K562 (cell line): ENCODE data around the gene C15orf61. TPM values are rescaled to one million over a fixed set of nuclear protein-coding genes. Genes with fewer than 3 reads are reported as not detected.

Experiments
- ATAC-seq: fragments of 200-7000 bp; cut with Tn5 transposase; 3 replicates; pipeline ENCODE4 v1.9.1; 2020; ENCODE audit warnings: moderate library complexity
- BruUV-seq: library from RNA; stranded (reverse); fragments of 400-500 nt; replicated peaks from 2 replicates; lab custom pipeline; 2021; lab: Mats Ljungman, UMichigan
- CTCF ChIA-PET: fragments of 300-600 bp; formaldehyde crosslinking; extraction: SDS; loops from one replicate; lab custom pipeline; 2021; ENCODE audit warnings: low intra/inter-chr PET ratio; lab: Yijun Ruan, JAX
- POLR2A ChIA-PET: fragments of 300-600, 350-650 bp; sonication (Branson Sonifier 250); formaldehyde crosslinking; extraction: SDS; loops from one replicate; lab custom pipeline; 2021; ENCODE audit warnings: antibody characterized with exemption, inconsistent platforms; lab: Yijun Ruan, JAX
- DNase-seq, 4 experiments: peaks; one replicate each; pipeline versions ENCODE4 v3.0.0 to v3.0.0-alpha.2; 2011 to 2018; ENCODE audit warnings: low spot score in 3 of 4, mixed read lengths in 3 of 4; ENCODE audit errors: extremely low read depth in 1 of 4
- FAIRE-seq: peaks from 2 replicates; lab custom pipeline; 2011; peaks lifted over from hg19 to GRCh38; lab: Jason Lieb, UNC
- H2AFZ ChIP-seq: 2 replicates; pipeline ENCODE4 v1.6.0; 2011; ENCODE audit warnings: low read depth, low read length, control low read depth, inconsistent platforms
- H3K27ac ChIP-seq: fragments of 200-600 bp; 3 replicates; pipeline ENCODE4 v1.8.0; 2011; ENCODE audit warnings: low read depth, mild to moderate bottlenecking, control low read depth, inconsistent platforms, low read length, moderate library complexity, mixed read lengths; ENCODE audit errors: extremely low read depth
- H3K27me3 ChIP-seq, 2 experiments: fragments of 300-600 bp in 1 of 2; 2 replicates in 1 of 2; 3 replicates in 1 of 2; pipeline versions ENCODE4 v1.6.0 to v1.8.0; 2011; ENCODE audit warnings: inconsistent platforms in 2 of 2, low read length in 2 of 2, mild to moderate bottlenecking in 1 of 2, mixed read lengths in 1 of 2, moderate library complexity in 1 of 2; ENCODE audit not compliant: control insufficient read depth in 2 of 2, insufficient read depth in 2 of 2
- H3K36me3 ChIP-seq: fragments of 300-600 bp; 3 replicates; pipeline ENCODE4 v1.8.0; 2011; ENCODE audit warnings: mild to moderate bottlenecking, low read length, inconsistent platforms; ENCODE audit not compliant: control insufficient read depth, insufficient read depth
- H3K4me1 ChIP-seq, 2 experiments: fragments of 200-600 bp in 1 of 2; replicated peaks in 1 of 2; 2 replicates in 1 of 2; 3 replicates in 1 of 2; pipeline versions ENCODE4 v1.5.1 to v1.8.0; 2011; ENCODE audit warnings: inconsistent platforms in 2 of 2, low read length in 2 of 2, mild to moderate bottlenecking in 1 of 2, mixed read lengths in 1 of 2, moderate library complexity in 1 of 2; ENCODE audit not compliant: control insufficient read depth in 2 of 2, insufficient read depth in 2 of 2
- H3K4me2 ChIP-seq: 2 replicates; pipeline ENCODE4 v1.6.1; 2011; ENCODE audit warnings: low read length, control low read depth, inconsistent platforms, mixed read lengths; ENCODE audit not compliant: insufficient read depth
- H3K4me3 ChIP-seq: fragments of 200-600 bp; sonication (generic), shearing (Covaris generic); 2 replicates; pipeline ENCODE4 v1.5.1; 2016; ENCODE audit warnings: control low read depth, inconsistent platforms
- H3K79me2 ChIP-seq: fragments of 200-600 bp; 3 replicates; pipeline ENCODE4 v1.8.0; 2011; ENCODE audit warnings: low read length, inconsistent platforms; ENCODE audit not compliant: control insufficient read depth, insufficient read depth
- H3K9ac ChIP-seq, 2 experiments: 2 replicates each; pipeline versions ENCODE4 v1.6.0 to v1.6.1; 2011; ENCODE audit warnings: low read depth in 2 of 2, low read length in 2 of 2, control low read depth in 1 of 2, inconsistent platforms in 1 of 2, mild to moderate bottlenecking in 1 of 2, mixed read lengths in 1 of 2; ENCODE audit not compliant: insufficient read depth in 1 of 2
- H3K9me1 ChIP-seq: one replicate; pipeline ENCODE4 v1.6.0; 2011; ENCODE audit warnings: inconsistent platforms, mild to moderate bottlenecking, low read length, moderate library complexity; ENCODE audit not compliant: control insufficient read depth, insufficient read depth
- H3K9me3 ChIP-seq: replicated peaks from 2 replicates; pipeline ENCODE4 v1.5.1; 2011; ENCODE audit warnings: low read depth, low read length, inconsistent platforms; ENCODE audit not compliant: control insufficient read depth, insufficient read depth
- H4K20me1 ChIP-seq: replicated peaks from 2 replicates; pipeline ENCODE4 v1.6.1; 2011; ENCODE audit warnings: low read length, inconsistent platforms, mixed read lengths; ENCODE audit not compliant: control insufficient read depth, insufficient read depth
- ARHGAP35 ChIP-seq: fragments of 450-650 bp; IDR thresholded peaks from 2 replicates; pipeline ENCODE4 v1.6.1; 2018; ENCODE audit not compliant: partially characterized antibody
- CC2D1A ChIP-seq: fragments of 450-650 bp; IDR thresholded peaks from 2 replicates; pipeline ENCODE4 v1.6.1; 2017; ENCODE audit warnings: mild to moderate bottlenecking
- POLR3G ChIP-seq: IDR thresholded peaks from 2 replicates; pipeline ENCODE4 v1.6.1; 2011; ENCODE audit not compliant: insufficient read length, insufficient replicate concordance; ENCODE audit errors: extremely low read depth
- SNIP1 ChIP-seq: fragments of 450-650 bp; IDR thresholded peaks from 2 replicates; pipeline ENCODE4 v1.7.1; 2017; ENCODE audit warnings: low read depth, mild to moderate bottlenecking
- XRCC3 ChIP-seq: fragments of 450-650 bp; IDR thresholded peaks from 2 replicates; pipeline ENCODE4 v1.6.1; 2017; ENCODE audit warnings: mild to moderate bottlenecking, moderate library complexity
- WGBS: fragments of 100-300 bp; shearing (Covaris generic); methylation state at CpG from one replicate; pipeline ENCODE4 v1.1.6; 2016; ENCODE audit warnings: low coverage, mixed read lengths; ENCODE audit not compliant: insufficient coverage; ENCODE audit errors: missing lambda C conversion rate; 5-methylcytosine and 5-hydroxymethylcytosine counted together
- in situ Hi-C: fragments of 300-500 bp; cut with MboI; formaldehyde crosslinking; loops from 4 replicates; pipeline ENCODE4 v1.15.0; 2018; ENCODE audit warnings: inconsistent platforms, mixed read lengths
- intact Hi-C: fragments of 100-400 bp; cut with micrococcal nuclease; formaldehyde crosslinking; loops from 2 replicates; pipeline ENCODE4 v1.14.2; 2022
- polyA plus RNA-seq, 8 experiments: library from polyadenylated mRNA; depleted of rRNA in 4 of 8; stranded (reverse) in 5 of 8; unstranded in 3 of 8; fragments of >200 nt; fragmentation: Nextera tagmentation in 2 of 8; fragmentation: Illumina TruSeq in 1 of 8; extraction: Ambion mirVana in 2 of 8; extraction: Trizol in 1 of 8; gene quantifications; 2 replicates each; pipeline versions ENCODE4 v1.2.1 to v1.2.3, GENCODE V29; 2011 to 2014; ENCODE audit warnings: inconsistent platforms in 1 of 8, missing spikeins in 1 of 8
- total RNA-seq, 7 experiments: library from RNA; depleted of rRNA in 6 of 7; stranded (reverse); fragments of >200 nt in 6 of 7; fragmentation: Illumina TruSeq in 2 of 7; extraction: Trizol in 2 of 7; gene quantifications; 2 replicates each; pipeline versions ENCODE4 v1.2.1 to v1.2.3, GENCODE V29; 2011 to 2021; ENCODE audit warnings: low replicate concordance in 1 of 7
- TF ChIP-seq, protein P1 (sequence below): sonication (generic); formaldehyde crosslinking; IDR thresholded peaks from 2 replicates; pipeline ENCODE4 v1.8.1; 2023; ENCODE audit warnings: mild to moderate bottlenecking, missing genetic modification reagents
- TF ChIP-seq, protein P2 (sequence below): fragments of 450-650 bp; IDR thresholded peaks from 2 replicates; pipeline ENCODE4 v1.6.1; 2016; ENCODE audit warnings: antibody characterized with exemption
- TF ChIP-seq, protein P3 (sequence below): fragments of 450-650 bp; IDR thresholded peaks from 2 replicates; pipeline ENCODE4 v1.6.1; 2016; ENCODE audit warnings: borderline replicate concordance

The C15orf61 gene
- total and polyA plus RNA-seq, 9 of the 15 experiments (the other 6 are each of a cell fraction or from before 2014, with no cell fraction given) = 1.6 to 10.5 (median 4.3) TPM

DNA sequence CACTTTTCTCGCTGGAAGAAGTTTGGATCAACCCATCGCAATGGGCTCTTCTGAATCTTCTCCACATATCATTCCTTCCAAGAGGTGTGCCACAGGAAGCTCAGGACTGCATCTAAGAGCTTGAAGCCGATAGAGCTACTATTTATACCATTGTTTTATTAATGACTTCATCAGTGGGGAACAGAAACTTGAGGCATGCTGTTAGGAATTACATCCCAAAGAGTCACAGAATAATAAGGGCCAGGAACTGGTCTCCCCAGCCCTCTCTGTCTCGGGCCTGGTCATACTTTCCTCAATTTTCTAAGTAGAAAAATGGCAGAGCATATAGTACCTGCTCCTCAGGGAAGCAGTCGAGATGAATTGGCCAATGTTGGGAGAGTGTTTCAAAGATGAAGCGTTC is 16.9 kb upstream of the C15orf61 start:
- no peaks in the 10 kb centered on the region for H3K36me3 ChIP-seq
- H3K4me3 ChIP-seq = no peak overlapping the region
- ATAC-seq = no peak
- 61% methylated on average over 6 of the region's 6 CpGs for WGBS
- FAIRE-seq = no peak
- ChIA-PET POLR2A (interaction anchor here (1.0 to 1.2 kb wide), 4 partner anchors 9 to 23 kb away, joined by 3 to 5 read pairs (median 4); partner anchors contain the start of gene C15orf61), CTCF (no interaction called here)
- no peaks in the 10 kb centered on the region for H3K79me2 ChIP-seq
- no peak overlapping the region for H3K9ac ChIP-seq
- no peaks in the 10 kb centered on the region for H3K27me3 ChIP-seq
- H3K4me2 ChIP-seq = no peak overlapping the region
- H3K27ac ChIP-seq = no peak overlapping the region
- no peaks in the 10 kb centered on the region for H3K9me1 ChIP-seq
- in situ Hi-C loops = no loop called here
- BruUV-seq = no TSS peak
- no peaks in the 10 kb centered on the region for H3K4me1 ChIP-seq
- no peak overlapping the region for H2AFZ ChIP-seq
- H4K20me1 ChIP-seq = no peaks in the 10 kb centered on the region
- TF ChIP-seq XRCC3 = no peak
- TF ChIP-seq CC2D1A = no peak
- TF ChIP-seq, protein P1, sequence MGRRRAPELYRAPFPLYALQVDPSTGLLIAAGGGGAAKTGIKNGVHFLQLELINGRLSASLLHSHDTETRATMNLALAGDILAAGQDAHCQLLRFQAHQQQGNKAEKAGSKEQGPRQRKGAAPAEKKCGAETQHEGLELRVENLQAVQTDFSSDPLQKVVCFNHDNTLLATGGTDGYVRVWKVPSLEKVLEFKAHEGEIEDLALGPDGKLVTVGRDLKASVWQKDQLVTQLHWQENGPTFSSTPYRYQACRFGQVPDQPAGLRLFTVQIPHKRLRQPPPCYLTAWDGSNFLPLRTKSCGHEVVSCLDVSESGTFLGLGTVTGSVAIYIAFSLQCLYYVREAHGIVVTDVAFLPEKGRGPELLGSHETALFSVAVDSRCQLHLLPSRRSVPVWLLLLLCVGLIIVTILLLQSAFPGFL = no peak
- no peak for TF ChIP-seq ARHGAP35
- TF ChIP-seq SNIP1 = no peak
- TF ChIP-seq, protein P2, sequence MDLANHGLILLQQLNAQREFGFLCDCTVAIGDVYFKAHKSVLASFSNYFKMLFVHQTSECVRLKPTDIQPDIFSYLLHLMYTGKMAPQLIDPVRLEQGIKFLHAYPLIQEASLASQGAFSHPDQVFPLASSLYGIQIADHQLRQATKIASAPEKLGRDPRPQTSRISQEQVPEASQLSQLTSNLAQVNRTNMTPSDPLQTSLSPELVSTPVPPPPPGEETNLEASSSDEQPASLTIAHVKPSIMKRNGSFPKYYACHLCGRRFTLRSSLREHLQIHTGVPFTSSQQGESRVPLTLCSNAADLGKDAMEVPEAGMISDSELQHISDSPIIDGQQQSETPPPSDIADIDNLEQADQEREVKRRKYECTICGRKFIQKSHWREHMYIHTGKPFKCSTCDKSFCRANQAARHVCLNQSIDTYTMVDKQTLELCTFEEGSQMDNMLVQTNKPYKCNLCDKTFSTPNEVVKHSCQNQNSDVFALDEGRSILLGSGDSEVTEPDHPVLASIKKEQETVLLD = no peak
- TF ChIP-seq, protein P3, sequence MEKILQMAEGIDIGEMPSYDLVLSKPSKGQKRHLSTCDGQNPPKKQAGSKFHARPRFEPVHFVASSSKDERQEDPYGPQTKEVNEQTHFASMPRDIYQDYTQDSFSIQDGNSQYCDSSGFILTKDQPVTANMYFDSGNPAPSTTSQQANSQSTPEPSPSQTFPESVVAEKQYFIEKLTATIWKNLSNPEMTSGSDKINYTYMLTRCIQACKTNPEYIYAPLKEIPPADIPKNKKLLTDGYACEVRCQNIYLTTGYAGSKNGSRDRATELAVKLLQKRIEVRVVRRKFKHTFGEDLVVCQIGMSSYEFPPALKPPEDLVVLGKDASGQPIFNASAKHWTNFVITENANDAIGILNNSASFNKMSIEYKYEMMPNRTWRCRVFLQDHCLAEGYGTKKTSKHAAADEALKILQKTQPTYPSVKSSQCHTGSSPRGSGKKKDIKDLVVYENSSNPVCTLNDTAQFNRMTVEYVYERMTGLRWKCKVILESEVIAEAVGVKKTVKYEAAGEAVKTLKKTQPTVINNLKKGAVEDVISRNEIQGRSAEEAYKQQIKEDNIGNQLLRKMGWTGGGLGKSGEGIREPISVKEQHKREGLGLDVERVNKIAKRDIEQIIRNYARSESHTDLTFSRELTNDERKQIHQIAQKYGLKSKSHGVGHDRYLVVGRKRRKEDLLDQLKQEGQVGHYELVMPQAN = no peak
- TF ChIP-seq POLR3G = no peak
- no peak for DNase-seq
- H3K9me3 ChIP-seq = no peaks in the 10 kb centered on the region
- intact Hi-C loops = no loop called here
